ENCODE data around the gene ZNF586. TPM values are rescaled to one million over a fixed set of nuclear protein-coding genes. Genes with fewer than 3 reads are reported as not detected.
A peak's percentile ranks its signal among the peaks of the same experiment; 100 is the strongest.
"Not testable (repeated sequence)": the region's sequence is repeated elsewhere in the genome, so short reads cannot be mapped to it uniquely, and the experiment has no call there.

ZNF586 gene
- total and polyA plus RNA-seq, 4 donors: 2.3 to 11.8 (median 6.7) TPM

- not testable (repeated sequence) for H3K27ac ChIP-seq (ENCODE audit: low read depth in 1 of 2, low read length in 2 of 2); H3K36me3 ChIP-seq (ENCODE audit: control insufficient read depth in 4 of 4, insufficient read depth in 3 of 4, low read depth in 1 of 4, low read length in 3 of 4); H3K9ac ChIP-seq (ENCODE audit: low read depth in 1 of 2, low read length in 2 of 2); H3K27me3 ChIP-seq (ENCODE audit: control insufficient read depth in 4 of 4, insufficient read depth in 4 of 4, low read length in 3 of 4); H3K9me3 ChIP-seq (ENCODE audit: control insufficient read depth in 4 of 4, low read length in 3 of 4); H3K4me3 ChIP-seq (ENCODE audit: low read depth in 1 of 3, low read length in 3 of 3); DNase-seq (ENCODE audit: low spot score)
- peak; percentile 43 to 54 for TF ChIP-seq HNF4A (conservative IDR thresholded peaks at IDR 0.05)
- peak in 1 of 2 donors; percentile 48 for TF ChIP-seq RXRA (IDR thresholded peaks at IDR 0.05)
- H3K4me1 ChIP-seq (ENCODE audit: control insufficient read depth in 4 of 4, insufficient read depth in 4 of 4, low read length in 3 of 4): peaks cover 3 to 16% (median 13%) of the 10 kb centered on the region in 4 donors
- WGBS: 81% methylated on average over 3 of the region's 3 CpGs
Observed at GRCh38 chr19:57821501-57821900, 52.0 kb downstream of the ZNF586 start.

- DNase-seq (ENCODE audit: low spot score); H3K9me3 ChIP-seq (ENCODE audit: control insufficient read depth in 4 of 4, low read length in 3 of 4); H3K4me3 ChIP-seq (ENCODE audit: low read depth in 1 of 3, low read length in 3 of 3); H3K9ac ChIP-seq (ENCODE audit: low read depth in 1 of 2, low read length in 2 of 2); H3K27ac ChIP-seq (ENCODE audit: low read depth in 1 of 2, low read length in 2 of 2); H3K27me3 ChIP-seq (ENCODE audit: control insufficient read depth in 4 of 4, insufficient read depth in 4 of 4, low read length in 3 of 4); H3K36me3 ChIP-seq (ENCODE audit: control insufficient read depth in 4 of 4, insufficient read depth in 3 of 4, low read depth in 1 of 4, low read length in 3 of 4): not testable (repeated sequence)
- peaks cover 3 to 16% (median 13%) of the 10 kb centered on the region in 4 donors for H3K4me1 ChIP-seq (ENCODE audit: control insufficient read depth in 4 of 4, insufficient read depth in 4 of 4, low read length in 3 of 4)
- WGBS: 62% methylated on average over 2 of the region's 2 CpGs
Observed at GRCh38 chr19:57823155-57823554, 53.7 kb downstream of the ZNF586 start.

- not testable (repeated sequence) for H3K27ac ChIP-seq (ENCODE audit: low read depth in 1 of 2, low read length in 2 of 2); H3K27me3 ChIP-seq (ENCODE audit: control insufficient read depth in 4 of 4, insufficient read depth in 4 of 4, low read length in 3 of 4); H3K9me3 ChIP-seq (ENCODE audit: control insufficient read depth in 4 of 4, low read length in 3 of 4); DNase-seq (ENCODE audit: low spot score); H3K9ac ChIP-seq (ENCODE audit: low read depth in 1 of 2, low read length in 2 of 2); H3K4me3 ChIP-seq (ENCODE audit: low read depth in 1 of 3, low read length in 3 of 3); H3K36me3 ChIP-seq (ENCODE audit: control insufficient read depth in 4 of 4, insufficient read depth in 3 of 4, low read depth in 1 of 4, low read length in 3 of 4)
- WGBS: 71% methylated on average over 4 of the region's 4 CpGs
- H3K4me1 ChIP-seq (ENCODE audit: control insufficient read depth in 4 of 4, insufficient read depth in 4 of 4, low read length in 3 of 4): peaks cover 3 to 16% (median 13%) of the 10 kb centered on the region in 4 donors
Observed at GRCh38 chr19:57823608-57824007, 54.1 kb downstream of the ZNF586 start.

GRCh38 chr19:57825511-57825910 lies 56.0 kb downstream of the ZNF586 start:
- Histone ChIP-seq H3K4me1 (ENCODE audit: control insufficient read depth in 4 of 4, insufficient read depth in 4 of 4, low read length in 3 of 4) (peaks cover 3 to 12% (median 10%) of the 10 kb centered on the region in 4 donors), H3K27me3 (ENCODE audit: control insufficient read depth in 4 of 4, insufficient read depth in 4 of 4, low read length in 3 of 4) (no peaks in the 10 kb centered on the region), H3K27ac (ENCODE audit: low read depth in 1 of 2, low read length in 2 of 2) (no peak overlapping the region), H3K4me3 (ENCODE audit: low read depth in 1 of 3, low read length in 3 of 3) (no peak overlapping the region), H3K36me3 (ENCODE audit: control insufficient read depth in 4 of 4, insufficient read depth in 3 of 4, low read depth in 1 of 4, low read length in 3 of 4) (no peaks in the 10 kb centered on the region), H3K9ac (ENCODE audit: low read depth in 1 of 2, low read length in 2 of 2) (no peak overlapping the region), H3K9me3 (ENCODE audit: control insufficient read depth in 4 of 4, low read length in 3 of 4) (no peaks in the 10 kb centered on the region)
- no peak for DNase-seq (ENCODE audit: low spot score)
- 96% methylated on average over 6 of the region's 6 CpGs for WGBS
- TF ChIP-seq ZBTB33 (IDR thresholded peaks at IDR 0.05) (no peak), FOXA1 (IDR thresholded peaks at IDR 0.05) (no peak), SP1 (IDR thresholded peaks at IDR 0.05) (no peak), EGR1 (IDR thresholded peaks at IDR 0.05; ENCODE audit: low read depth in 2 of 2) (no peak), HNF4G (IDR thresholded peaks at IDR 0.05) (no peak), CTCF (IDR thresholded peaks at IDR 0.05; ENCODE audit: low read depth, low read length, missing input control) (no peak), YY1 (IDR thresholded peaks at IDR 0.05) (no peak), RXRA (IDR thresholded peaks at IDR 0.05) (no peak), MAX (IDR thresholded peaks at IDR 0.05) (no peak), NR2F2 (IDR thresholded peaks at IDR 0.05) (no peak), GABPA (IDR thresholded peaks at IDR 0.05 in 1 of 2, conservative IDR thresholded peaks at IDR 0.05 in 1 of 2) (no peak), JUND (IDR thresholded peaks at IDR 0.05) (no peak), HNF4A (conservative IDR thresholded peaks at IDR 0.05) (no peak), REST (IDR thresholded peaks at IDR 0.05) (no peak)

All from liver (tissue), 9 donors.